Fibroblast of peridontal ligament (primary cell): ENCODE results near the gene TMEM156.

Experiments used
- DNase-seq: peaks from one replicate; pipeline ENCODE4 v3.0.0-alpha.2; 2010; ENCODE audit errors: extremely low read depth

TMEM156 gene

GRCh38 chr4:39032218-39033085 is at the start of gene TMEM156:
TMEM156 (minus strand) TSS chr4:39032409; CDS start chr4:39032313, 96 bp downstream.
- no peak for DNase-seq

GRCh38 chr4:39078829-39079228 is 46.6 kb upstream of the TMEM156 start:
- DNase-seq, result no peak

- no peak for DNase-seq
Measured at GRCh38 chr4:39068907-39069306, 36.7 kb upstream of the TMEM156 start.

GRCh38 chr4:39067451-39067850 is 35.2 kb upstream of the TMEM156 start:
- no peak for DNase-seq

GRCh38 chr4:39067031-39067430 is 34.8 kb upstream of the TMEM156 start:
- DNase-seq, result no peak

- DNase-seq, result no peak
Measured at GRCh38 chr4:39066371-39066770, 34.2 kb upstream of the TMEM156 start.

- DNase-seq, result no peak
Measured at GRCh38 chr4:39063430-39063829, 31.2 kb upstream of the TMEM156 start.

GRCh38 chr4:39062770-39063097 is 30.5 kb upstream of the TMEM156 start:
- no peak for DNase-seq

GRCh38 chr4:39062094-39062769 is 30.0 kb upstream of the TMEM156 start, which contains the start of gene KLHL5:
KLHL5 (plus strand) TSS chr4:39062232; CDS start chr4:39062653, 421 bp downstream.
- DNase-seq, result peak; percentile 55

- no peak for DNase-seq
Measured at GRCh38 chr4:39061457-39061856, 29.2 kb upstream of the TMEM156 start.

GRCh38 chr4:39056023-39056422 is 23.8 kb upstream of the TMEM156 start:
- no peak for DNase-seq

- DNase-seq, result no peak
Measured at GRCh38 chr4:39054497-39054896, 22.3 kb upstream of the TMEM156 start.

- no peak for DNase-seq
Measured at GRCh38 chr4:39053983-39054382, 21.8 kb upstream of the TMEM156 start.

- no peak for DNase-seq
Measured at GRCh38 chr4:39051492-39051891, 19.3 kb upstream of the TMEM156 start.

GRCh38 chr4:39050590-39050989 is 18.4 kb upstream of the TMEM156 start:
- DNase-seq, result no peak

- no peak for DNase-seq
Measured at GRCh38 chr4:39048311-39048710, 16.1 kb upstream of the TMEM156 start.

- DNase-seq, result no peak
Measured at GRCh38 chr4:39047681-39048080, 15.5 kb upstream of the TMEM156 start.

GRCh38 chr4:39046249-39046648 is 14.0 kb upstream of the TMEM156 start:
- no peak for DNase-seq

- DNase-seq, result peak; percentile 25
Measured at GRCh38 chr4:39045827-39046221, 13.6 kb upstream of the TMEM156 start.

GRCh38 chr4:39044956-39045826 is 13.0 kb upstream of the TMEM156 start:
- peak; percentile 28 for DNase-seq

GRCh38 chr4:39044364-39044955 is 12.3 kb upstream of the TMEM156 start:
- peak; percentile 87 for DNase-seq
